H9 (cell line): Measurements from ENCODE around the gene GFER. TPM values are rescaled to one million over a fixed set of nuclear protein-coding genes. Genes with fewer than 3 reads are reported as not detected.

Experiments used
- DNase-seq: peaks from one replicate; pipeline ENCODE4 v3.0.0-alpha.2; 2017
- H2AFZ ChIP-seq: one replicate; pipeline ENCODE4 v1.6.1; 2013; ENCODE audit warnings: mild to moderate bottlenecking, low read length, control low read depth, moderate library complexity
- H2AK5ac ChIP-seq: 2 replicates; pipeline ENCODE4 v1.6.1; 2013; ENCODE audit warnings: low read length, control low read depth, mixed read lengths; ENCODE audit not compliant: insufficient read length
- H2BK120ac ChIP-seq: one replicate; pipeline ENCODE4 v1.6.1; 2013; ENCODE audit warnings: low read depth, mild to moderate bottlenecking, low read length, control low read depth, inconsistent platforms; ENCODE audit not compliant: poor library complexity, severe bottlenecking
- H2BK12ac ChIP-seq: 2 replicates; pipeline ENCODE4 v1.6.1; 2013; ENCODE audit warnings: low read length, control low read depth, mixed read lengths, low read depth; ENCODE audit not compliant: insufficient read length
- H2BK15ac ChIP-seq: 2 replicates; pipeline ENCODE4 v1.6.1; 2013; ENCODE audit warnings: low read depth, low read length, control low read depth
- H2BK20ac ChIP-seq: one replicate; pipeline ENCODE4 v1.6.1; 2013; ENCODE audit warnings: low read depth, mild to moderate bottlenecking, low read length, control low read depth, inconsistent platforms; ENCODE audit not compliant: poor library complexity, severe bottlenecking
- H2BK5ac ChIP-seq: 2 replicates; pipeline ENCODE4 v1.6.1; 2013; ENCODE audit warnings: low read length, control low read depth, mixed read lengths; ENCODE audit not compliant: insufficient read length
- H3K14ac ChIP-seq: 2 replicates; pipeline ENCODE4 v1.6.1; 2013; ENCODE audit warnings: low read length, control low read depth; ENCODE audit not compliant: insufficient read depth
- H3K18ac ChIP-seq: 2 replicates; pipeline ENCODE4 v1.6.1; 2013; ENCODE audit warnings: low read depth, mild to moderate bottlenecking, mixed read lengths, low read length, control low read depth; ENCODE audit not compliant: insufficient read length
- H3K23ac ChIP-seq: 2 replicates; pipeline ENCODE4 v1.6.1; 2013; ENCODE audit warnings: low read length, control low read depth, mixed read lengths, low read depth; ENCODE audit not compliant: insufficient read length
- H3K23me2 ChIP-seq: 2 replicates; pipeline ENCODE4 v1.6.1; 2013; ENCODE audit warnings: low read depth, mild to moderate bottlenecking, mixed read lengths, low read length, control low read depth; ENCODE audit not compliant: insufficient read length, poor library complexity, severe bottlenecking
- H3K27ac ChIP-seq: 2 replicates; pipeline ENCODE4 v1.5.1; 2013; ENCODE audit warnings: low read length, control low read depth, mixed read lengths, low read depth; ENCODE audit not compliant: insufficient read length
- H3K27me3 ChIP-seq: 2 replicates; pipeline ENCODE4 v1.6.1; 2013; ENCODE audit warnings: low read length, control low read depth, inconsistent platforms; ENCODE audit not compliant: insufficient read depth
- H3K4ac ChIP-seq: 2 replicates; pipeline ENCODE4 v1.6.1; 2013; ENCODE audit warnings: low read depth, mild to moderate bottlenecking, control low read depth, inconsistent platforms, low read length, moderate library complexity
- H3K4me1 ChIP-seq: 2 replicates; pipeline ENCODE4 v1.6.1; 2013; ENCODE audit warnings: low read length, control low read depth, inconsistent platforms; ENCODE audit not compliant: insufficient read depth
- H3K4me2 ChIP-seq: 2 replicates; pipeline ENCODE4 v1.6.1; 2013; ENCODE audit warnings: low read length, control low read depth, mixed read lengths; ENCODE audit not compliant: insufficient read length, insufficient read depth
- H3K56ac ChIP-seq: 2 replicates; pipeline ENCODE4 v1.6.1; 2013; ENCODE audit warnings: low read depth, mild to moderate bottlenecking, mixed read lengths, low read length, control low read depth; ENCODE audit not compliant: insufficient read length
- H3K79me1 ChIP-seq: 2 replicates; pipeline ENCODE4 v1.6.1; 2013; ENCODE audit warnings: low read depth, mild to moderate bottlenecking, moderate library complexity, low read length, control low read depth, inconsistent platforms; ENCODE audit not compliant: insufficient read depth, poor library complexity, severe bottlenecking
- H3K79me2 ChIP-seq: 2 replicates; pipeline ENCODE4 v1.6.1; 2013; ENCODE audit warnings: low read length, control low read depth, inconsistent platforms; ENCODE audit not compliant: insufficient read depth
- H3K9ac ChIP-seq: 2 replicates; pipeline ENCODE4 v1.6.1; 2013; ENCODE audit warnings: low read length, control low read depth, mixed read lengths; ENCODE audit not compliant: insufficient read length; ENCODE audit errors: extremely low read depth
- H3K9me3 ChIP-seq: one replicate; pipeline ENCODE4 v1.6.1; 2013; ENCODE audit warnings: low read depth, low read length, inconsistent platforms; ENCODE audit not compliant: control insufficient read depth
- H3T11ph ChIP-seq: one replicate; pipeline ENCODE4 v1.6.1; 2013; ENCODE audit warnings: mild to moderate bottlenecking, low read length, control low read depth, inconsistent platforms
- H4K20me1 ChIP-seq: one replicate; pipeline ENCODE4 v1.6.1; 2013; ENCODE audit not compliant: control insufficient read depth, insufficient read length, insufficient read depth
- H4K5ac ChIP-seq: 2 replicates; pipeline ENCODE4 v1.6.1; 2013; ENCODE audit warnings: low read depth, mild to moderate bottlenecking, mixed read lengths, low read length, control low read depth; ENCODE audit not compliant: insufficient read length
- H4K8ac ChIP-seq: replicated peaks from 2 replicates; pipeline ENCODE4 v1.6.1; 2013; ENCODE audit warnings: low read length, control low read depth, mixed read lengths, low read depth; ENCODE audit not compliant: insufficient read length
- H4K91ac ChIP-seq: 2 replicates; pipeline ENCODE4 v1.6.1; 2013; ENCODE audit warnings: low read depth, mild to moderate bottlenecking, moderate library complexity, mixed read lengths, low read length, control low read depth; ENCODE audit not compliant: insufficient read length
- H3K27ac Mint-ChIP-seq, 3 experiments: 2 replicates in 2 of 3; 3 replicates in 1 of 3; pipeline ENCODE4 v1.8.0; 2020 to 2021; ENCODE audit warnings: mixed read lengths in 3 of 3, mild to moderate bottlenecking in 1 of 3, moderate library complexity in 1 of 3
- H3K27me3 Mint-ChIP-seq: 2 replicates; pipeline ENCODE4 v1.8.0; 2021; ENCODE audit warnings: low read depth, mild to moderate bottlenecking, moderate library complexity, mixed read lengths
- H3K36me3 Mint-ChIP-seq, 3 experiments: 2 replicates in 2 of 3; 3 replicates in 1 of 3; pipeline ENCODE4 v1.8.0; 2020 to 2021; ENCODE audit warnings: low read depth in 3 of 3, mixed read lengths in 3 of 3; ENCODE audit not compliant: insufficient read depth in 1 of 3
- H3K4me1 Mint-ChIP-seq, 2 experiments: 2 replicates each; pipeline ENCODE4 v1.8.0; 2020; ENCODE audit warnings: mixed read lengths in 2 of 2
- H3K4me3 Mint-ChIP-seq, 2 experiments: 2 replicates in 1 of 2; 3 replicates in 1 of 2; pipeline ENCODE4 v1.8.0; 2020 to 2021; ENCODE audit warnings: mild to moderate bottlenecking in 2 of 2, mixed read lengths in 2 of 2, moderate library complexity in 1 of 2
- H3K9me3 Mint-ChIP-seq, 2 experiments: 2 replicates in 1 of 2; 3 replicates in 1 of 2; pipeline ENCODE4 v1.8.0; 2020; ENCODE audit warnings: mild to moderate bottlenecking in 2 of 2, mixed read lengths in 2 of 2, moderate library complexity in 1 of 2
- WGBS: extraction: QIAGEN DNeasy Blood & Tissue Kit; methylation state at CpG from one replicate; pipeline ENCODE4 v1.1.7; 2013; ENCODE audit warnings: missing lambda C conversion rate, low lambda C conversion rate, mixed read lengths; ENCODE audit not compliant: insufficient read length; ENCODE audit errors: extremely low coverage; 5-methylcytosine and 5-hydroxymethylcytosine counted together
- total RNA-seq: library from RNA; stranded (reverse); gene quantifications from 2 replicates; pipeline ENCODE4 v1.2.1, GENCODE V29; 2021
- TF ChIP-seq, protein P1 (sequence below): fragments of 200-600 bp; sonication (generic); conservative IDR thresholded peaks from 3 replicates; pipeline ENCODE4 v1.8.0; 2021; ENCODE audit warnings: antibody characterized with exemption, mild to moderate bottlenecking

The GFER gene
- total RNA-seq, 1 experiment from 2014 or later: 49.1 TPM

DNA sequence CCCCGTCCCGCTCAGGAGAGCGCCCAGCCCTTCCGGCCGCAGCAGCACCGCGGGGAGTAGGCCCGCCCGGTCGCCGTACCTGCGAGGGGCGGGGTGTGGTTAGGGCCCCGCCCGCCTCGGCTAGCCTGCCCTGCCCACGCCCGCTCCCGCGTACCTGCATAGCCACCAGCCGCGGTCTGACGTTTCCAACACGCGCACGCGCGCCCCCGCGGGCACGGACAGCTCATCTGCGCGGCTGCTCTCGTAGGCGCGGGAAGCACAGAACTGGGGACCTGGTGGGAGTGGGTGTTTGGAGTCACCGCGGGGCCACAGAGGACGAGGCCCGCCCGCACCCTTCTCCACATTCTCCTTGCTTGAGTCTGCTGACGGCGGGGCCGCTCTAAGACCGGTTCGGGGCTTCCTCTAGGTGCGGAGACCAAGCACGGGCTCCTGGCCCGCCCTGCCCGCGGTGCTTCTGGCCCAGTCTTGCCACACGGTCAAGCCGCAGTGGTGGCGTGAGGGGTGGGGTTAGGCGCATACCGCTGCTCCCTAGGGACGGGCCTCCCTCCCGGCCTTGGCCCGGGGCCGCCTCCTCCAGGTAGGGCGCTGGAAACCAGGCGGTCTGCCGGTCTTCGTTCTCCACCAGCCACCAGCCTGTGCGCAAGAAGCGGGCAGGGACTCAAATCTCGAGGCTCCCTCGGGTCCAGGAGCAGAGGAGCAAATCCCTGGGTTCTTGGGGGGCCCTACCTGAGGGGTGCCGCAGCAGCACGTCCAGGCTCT is 4.5 kb upstream of the GFER start:
- Histone ChIP-seq H4K5ac (no peak overlapping the region), H3K79me2 (no peaks in the 10 kb centered on the region), H4K20me1 (no peaks in the 10 kb centered on the region), H2BK5ac (no peak overlapping the region), H4K91ac (no peak overlapping the region), H3T11ph (no peak overlapping the region), H3K18ac (no peak overlapping the region), H2BK120ac (no peak overlapping the region), H2BK12ac (no peak overlapping the region), H2AK5ac (no peak overlapping the region), H3K14ac (no peak overlapping the region), H3K9ac (no peak overlapping the region), H3K4me1 (no peaks in the 10 kb centered on the region), H2AFZ (no peak overlapping the region), H3K9me3 (no peaks in the 10 kb centered on the region), H2BK20ac (no peak overlapping the region), H3K23ac (no peak overlapping the region), H2BK15ac (no peak overlapping the region), H4K8ac (no peak overlapping the region), H3K27ac (no peak overlapping the region), H3K56ac (no peak overlapping the region), H3K27me3 (peaks cover 22% of the 10 kb centered on the region), H3K4me2 (peak overlapping the region; percentile 40), H3K23me2 (peaks cover 17% of the 10 kb centered on the region), H3K79me1 (no peaks in the 10 kb centered on the region), H3K4ac (no peak overlapping the region)
- Mint-ChIP-seq H3K27me3 (peaks cover 40% of the 10 kb centered on the region), H3K4me1 (peaks cover 13 to 18% of the 10 kb centered on the region in 2 experiments), H3K4me3 (peak overlapping the region; percentile 53 to 70), H3K36me3 (peaks cover 10 to 23% (median 22%) of the 10 kb centered on the region in 3 experiments), H3K27ac (no peak overlapping the region), H3K9me3 (no peaks in the 10 kb centered on the region)
- WGBS: no CpG with 5 or more reads among the region's 70 CpGs
- DNase-seq: peak; percentile 78
- TF ChIP-seq, protein P1, sequence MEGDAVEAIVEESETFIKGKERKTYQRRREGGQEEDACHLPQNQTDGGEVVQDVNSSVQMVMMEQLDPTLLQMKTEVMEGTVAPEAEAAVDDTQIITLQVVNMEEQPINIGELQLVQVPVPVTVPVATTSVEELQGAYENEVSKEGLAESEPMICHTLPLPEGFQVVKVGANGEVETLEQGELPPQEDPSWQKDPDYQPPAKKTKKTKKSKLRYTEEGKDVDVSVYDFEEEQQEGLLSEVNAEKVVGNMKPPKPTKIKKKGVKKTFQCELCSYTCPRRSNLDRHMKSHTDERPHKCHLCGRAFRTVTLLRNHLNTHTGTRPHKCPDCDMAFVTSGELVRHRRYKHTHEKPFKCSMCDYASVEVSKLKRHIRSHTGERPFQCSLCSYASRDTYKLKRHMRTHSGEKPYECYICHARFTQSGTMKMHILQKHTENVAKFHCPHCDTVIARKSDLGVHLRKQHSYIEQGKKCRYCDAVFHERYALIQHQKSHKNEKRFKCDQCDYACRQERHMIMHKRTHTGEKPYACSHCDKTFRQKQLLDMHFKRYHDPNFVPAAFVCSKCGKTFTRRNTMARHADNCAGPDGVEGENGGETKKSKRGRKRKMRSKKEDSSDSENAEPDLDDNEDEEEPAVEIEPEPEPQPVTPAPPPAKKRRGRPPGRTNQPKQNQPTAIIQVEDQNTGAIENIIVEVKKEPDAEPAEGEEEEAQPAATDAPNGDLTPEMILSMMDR: no peak
